ENCODE data around the gene PTPRO. TPM values are rescaled to one million over a fixed set of nuclear protein-coding genes. Genes with fewer than 3 reads are reported as not detected.

Gene PTPRO
- polyA plus RNA-seq, 1 of the 3 experiments (the other 2 are of a cell fraction): 1.4 TPM

DNA sequence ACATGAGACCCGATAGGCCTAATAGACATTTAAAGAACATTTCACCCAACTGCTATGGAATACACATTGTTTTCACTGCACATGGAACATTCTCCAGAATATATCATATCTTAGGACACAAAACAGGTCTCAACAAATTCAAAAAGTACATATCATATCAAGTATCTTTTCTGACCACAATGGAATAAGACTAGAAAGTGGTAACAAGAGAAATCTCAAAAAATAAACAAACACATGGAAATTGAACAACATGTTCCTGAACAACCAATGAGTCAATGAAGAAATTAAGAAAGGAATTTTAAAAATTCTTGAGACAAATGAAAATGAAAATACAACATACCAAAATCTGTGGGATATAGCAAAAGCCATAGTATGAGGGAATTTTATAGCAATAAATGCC, 208.1 kb downstream of the PTPRO start:
- Histone ChIP-seq H2AFZ (ENCODE audit: low read depth) (no peak overlapping the region), H3K9me3 (0 out of 2 replicates have a peak, but pooled peaks cover 5% of the 10 kb centered on the region), H3K36me3 (replicated peaks in 1 of 2; ENCODE audit: control insufficient read depth in 1 of 2, insufficient read depth in 2 of 2, low read length in 1 of 2) (no peaks in the 10 kb centered on the region), H3K9ac (no peak overlapping the region), H4K20me1 (ENCODE audit: insufficient read depth) (no peaks in the 10 kb centered on the region), H3K9me2 (no peaks in the 10 kb centered on the region), H3F3A (replicated peaks; ENCODE audit: insufficient read depth) (peaks cover 7% of the 10 kb centered on the region), H3K4me2 (no peak overlapping the region), H3K4me3 (ENCODE audit: low read depth in 2 of 2, low read length in 1 of 2) (no peak overlapping the region), H3K79me2 (ENCODE audit: insufficient read depth) (no peaks in the 10 kb centered on the region), H3K27me3 (ENCODE audit: insufficient read depth) (no peaks in the 10 kb centered on the region), H3K4me1 (ENCODE audit: control insufficient read depth in 1 of 2, insufficient read depth in 2 of 2, low read depth in 1 of 2, low read length in 1 of 2) (no peaks in the 10 kb centered on the region; a peak in 1 of 4 replicates), H3K27ac (ENCODE audit: low read depth in 2 of 2, low read length in 1 of 2) (no peak overlapping the region)
- DNase-seq: no peak
- ChIA-PET CTCF (interaction anchor here (0.9 kb wide), 1 partner anchor 309 kb away, joined by 3 read pairs; the partner anchor contains the start of gene RERG), POLR2A (no interaction called here)
- WGBS (ENCODE audit: low lambda C conversion rate): 96% methylated on average over 1 of the region's 1 CpG
- TF ChIP-seq, protein P1, sequence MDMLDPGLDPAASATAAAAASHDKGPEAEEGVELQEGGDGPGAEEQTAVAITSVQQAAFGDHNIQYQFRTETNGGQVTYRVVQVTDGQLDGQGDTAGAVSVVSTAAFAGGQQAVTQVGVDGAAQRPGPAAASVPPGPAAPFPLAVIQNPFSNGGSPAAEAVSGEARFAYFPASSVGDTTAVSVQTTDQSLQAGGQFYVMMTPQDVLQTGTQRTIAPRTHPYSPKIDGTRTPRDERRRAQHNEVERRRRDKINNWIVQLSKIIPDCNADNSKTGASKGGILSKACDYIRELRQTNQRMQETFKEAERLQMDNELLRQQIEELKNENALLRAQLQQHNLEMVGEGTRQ (IDR thresholded peaks at IDR 0.05; ENCODE audit: borderline replicate concordance, low read depth, low read length): no peak
- TF ChIP-seq EP300 (IDR thresholded peaks at IDR 0.05; ENCODE audit: borderline replicate concordance in 1 of 2, low read depth in 1 of 2, low read length in 1 of 2) (no peak), NRF1 (IDR thresholded peaks at IDR 0.05; ENCODE audit: low read depth, low read length) (no peak), TCF12 (IDR thresholded peaks at IDR 0.05) (no peak), MXI1 (IDR thresholded peaks at IDR 0.05; ENCODE audit: low read depth, low read length) (no peak), JUND (IDR thresholded peaks at IDR 0.05) (no peak), TEAD4 (IDR thresholded peaks at IDR 0.05; ENCODE audit: borderline replicate concordance, insufficient read depth) (no peak), TAF1 (IDR thresholded peaks at IDR 0.05; ENCODE audit: borderline replicate concordance, low read depth, low read length) (no peak), CHD2 (IDR thresholded peaks at IDR 0.05; ENCODE audit: low read length, partially characterized antibody) (no peak), GABPA (IDR thresholded peaks at IDR 0.05; ENCODE audit: low read depth) (no peak)
- TF ChIP-seq, protein P2, sequence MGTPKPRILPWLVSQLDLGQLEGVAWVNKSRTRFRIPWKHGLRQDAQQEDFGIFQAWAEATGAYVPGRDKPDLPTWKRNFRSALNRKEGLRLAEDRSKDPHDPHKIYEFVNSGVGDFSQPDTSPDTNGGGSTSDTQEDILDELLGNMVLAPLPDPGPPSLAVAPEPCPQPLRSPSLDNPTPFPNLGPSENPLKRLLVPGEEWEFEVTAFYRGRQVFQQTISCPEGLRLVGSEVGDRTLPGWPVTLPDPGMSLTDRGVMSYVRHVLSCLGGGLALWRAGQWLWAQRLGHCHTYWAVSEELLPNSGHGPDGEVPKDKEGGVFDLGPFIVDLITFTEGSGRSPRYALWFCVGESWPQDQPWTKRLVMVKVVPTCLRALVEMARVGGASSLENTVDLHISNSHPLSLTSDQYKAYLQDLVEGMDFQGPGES (IDR thresholded peaks at IDR 0.05; ENCODE audit: low read depth, low read length): no peak
- TF ChIP-seq, protein P3, sequence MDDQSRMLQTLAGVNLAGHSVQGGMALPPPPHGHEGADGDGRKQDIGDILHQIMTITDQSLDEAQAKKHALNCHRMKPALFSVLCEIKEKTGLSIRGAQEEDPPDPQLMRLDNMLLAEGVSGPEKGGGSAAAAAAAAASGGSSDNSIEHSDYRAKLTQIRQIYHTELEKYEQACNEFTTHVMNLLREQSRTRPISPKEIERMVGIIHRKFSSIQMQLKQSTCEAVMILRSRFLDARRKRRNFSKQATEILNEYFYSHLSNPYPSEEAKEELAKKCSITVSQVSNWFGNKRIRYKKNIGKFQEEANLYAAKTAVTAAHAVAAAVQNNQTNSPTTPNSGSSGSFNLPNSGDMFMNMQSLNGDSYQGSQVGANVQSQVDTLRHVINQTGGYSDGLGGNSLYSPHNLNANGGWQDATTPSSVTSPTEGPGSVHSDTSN (IDR thresholded peaks at IDR 0.05): no peak
- TF ChIP-seq, protein P4, sequence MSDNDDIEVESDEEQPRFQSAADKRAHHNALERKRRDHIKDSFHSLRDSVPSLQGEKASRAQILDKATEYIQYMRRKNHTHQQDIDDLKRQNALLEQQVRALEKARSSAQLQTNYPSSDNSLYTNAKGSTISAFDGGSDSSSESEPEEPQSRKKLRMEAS (IDR thresholded peaks at IDR 0.05; ENCODE audit: low read depth): no peak
- TF ChIP-seq, protein P5, sequence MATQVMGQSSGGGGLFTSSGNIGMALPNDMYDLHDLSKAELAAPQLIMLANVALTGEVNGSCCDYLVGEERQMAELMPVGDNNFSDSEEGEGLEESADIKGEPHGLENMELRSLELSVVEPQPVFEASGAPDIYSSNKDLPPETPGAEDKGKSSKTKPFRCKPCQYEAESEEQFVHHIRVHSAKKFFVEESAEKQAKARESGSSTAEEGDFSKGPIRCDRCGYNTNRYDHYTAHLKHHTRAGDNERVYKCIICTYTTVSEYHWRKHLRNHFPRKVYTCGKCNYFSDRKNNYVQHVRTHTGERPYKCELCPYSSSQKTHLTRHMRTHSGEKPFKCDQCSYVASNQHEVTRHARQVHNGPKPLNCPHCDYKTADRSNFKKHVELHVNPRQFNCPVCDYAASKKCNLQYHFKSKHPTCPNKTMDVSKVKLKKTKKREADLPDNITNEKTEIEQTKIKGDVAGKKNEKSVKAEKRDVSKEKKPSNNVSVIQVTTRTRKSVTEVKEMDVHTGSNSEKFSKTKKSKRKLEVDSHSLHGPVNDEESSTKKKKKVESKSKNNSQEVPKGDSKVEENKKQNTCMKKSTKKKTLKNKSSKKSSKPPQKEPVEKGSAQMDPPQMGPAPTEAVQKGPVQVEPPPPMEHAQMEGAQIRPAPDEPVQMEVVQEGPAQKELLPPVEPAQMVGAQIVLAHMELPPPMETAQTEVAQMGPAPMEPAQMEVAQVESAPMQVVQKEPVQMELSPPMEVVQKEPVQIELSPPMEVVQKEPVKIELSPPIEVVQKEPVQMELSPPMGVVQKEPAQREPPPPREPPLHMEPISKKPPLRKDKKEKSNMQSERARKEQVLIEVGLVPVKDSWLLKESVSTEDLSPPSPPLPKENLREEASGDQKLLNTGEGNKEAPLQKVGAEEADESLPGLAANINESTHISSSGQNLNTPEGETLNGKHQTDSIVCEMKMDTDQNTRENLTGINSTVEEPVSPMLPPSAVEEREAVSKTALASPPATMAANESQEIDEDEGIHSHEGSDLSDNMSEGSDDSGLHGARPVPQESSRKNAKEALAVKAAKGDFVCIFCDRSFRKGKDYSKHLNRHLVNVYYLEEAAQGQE (IDR thresholded peaks at IDR 0.05; ENCODE audit: low read depth, low read length): no peak
- TF ChIP-seq, protein P6, sequence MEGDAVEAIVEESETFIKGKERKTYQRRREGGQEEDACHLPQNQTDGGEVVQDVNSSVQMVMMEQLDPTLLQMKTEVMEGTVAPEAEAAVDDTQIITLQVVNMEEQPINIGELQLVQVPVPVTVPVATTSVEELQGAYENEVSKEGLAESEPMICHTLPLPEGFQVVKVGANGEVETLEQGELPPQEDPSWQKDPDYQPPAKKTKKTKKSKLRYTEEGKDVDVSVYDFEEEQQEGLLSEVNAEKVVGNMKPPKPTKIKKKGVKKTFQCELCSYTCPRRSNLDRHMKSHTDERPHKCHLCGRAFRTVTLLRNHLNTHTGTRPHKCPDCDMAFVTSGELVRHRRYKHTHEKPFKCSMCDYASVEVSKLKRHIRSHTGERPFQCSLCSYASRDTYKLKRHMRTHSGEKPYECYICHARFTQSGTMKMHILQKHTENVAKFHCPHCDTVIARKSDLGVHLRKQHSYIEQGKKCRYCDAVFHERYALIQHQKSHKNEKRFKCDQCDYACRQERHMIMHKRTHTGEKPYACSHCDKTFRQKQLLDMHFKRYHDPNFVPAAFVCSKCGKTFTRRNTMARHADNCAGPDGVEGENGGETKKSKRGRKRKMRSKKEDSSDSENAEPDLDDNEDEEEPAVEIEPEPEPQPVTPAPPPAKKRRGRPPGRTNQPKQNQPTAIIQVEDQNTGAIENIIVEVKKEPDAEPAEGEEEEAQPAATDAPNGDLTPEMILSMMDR (IDR thresholded peaks at IDR 0.05): no peak

All from SK-N-SH (cell line).